Measurements from ENCODE around the gene NR1H4.

- TF ChIP-seq CTCF (IDR thresholded peaks at IDR 0.05) (no peak), POLR2A (IDR thresholded peaks at IDR 0.05) (no peak), POLR2AphosphoS5 (IDR thresholded peaks at IDR 0.05) (no peak)
Observed at GRCh38 chr12:100427078-100427477, 46.6 kb upstream of the NR1H4 start.

Data from breast epithelium (tissue), 3 donors.